CD4-positive, alpha-beta T cell treated with Interleukin-15 for 4 hours (primary cell): Measurements from ENCODE around the gene SRR.

Experiments
- DNase-seq: peaks from one replicate; pipeline ENCODE4 v3.0.0-alpha.2; 2020; ENCODE audit warnings: low spot score

The SRR gene

DNA sequence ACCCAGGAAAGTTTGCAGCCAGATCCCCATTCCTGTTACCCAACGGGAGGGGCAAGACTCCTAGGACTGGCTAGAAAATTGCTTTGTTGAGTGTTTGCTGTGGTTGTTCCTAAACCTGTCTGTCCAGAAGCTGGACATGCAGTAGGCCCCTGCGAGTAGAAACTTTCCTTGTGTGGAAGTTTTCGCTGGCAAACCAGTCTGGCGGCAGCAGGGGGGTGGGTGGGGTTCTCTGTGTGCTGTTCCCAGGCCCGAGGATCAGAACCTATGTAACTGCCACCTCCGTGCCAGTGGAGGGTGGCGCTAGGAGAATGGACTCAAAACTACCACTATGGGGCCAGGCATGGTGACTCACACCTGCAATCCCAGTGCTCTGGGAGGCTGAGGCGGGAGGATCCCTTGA is 42.7 kb downstream of the SRR start:
- no peak for DNase-seq

GRCh38 chr17:2347805-2348685 is 44.3 kb downstream of the SRR start:
- no peak for DNase-seq

DNA sequence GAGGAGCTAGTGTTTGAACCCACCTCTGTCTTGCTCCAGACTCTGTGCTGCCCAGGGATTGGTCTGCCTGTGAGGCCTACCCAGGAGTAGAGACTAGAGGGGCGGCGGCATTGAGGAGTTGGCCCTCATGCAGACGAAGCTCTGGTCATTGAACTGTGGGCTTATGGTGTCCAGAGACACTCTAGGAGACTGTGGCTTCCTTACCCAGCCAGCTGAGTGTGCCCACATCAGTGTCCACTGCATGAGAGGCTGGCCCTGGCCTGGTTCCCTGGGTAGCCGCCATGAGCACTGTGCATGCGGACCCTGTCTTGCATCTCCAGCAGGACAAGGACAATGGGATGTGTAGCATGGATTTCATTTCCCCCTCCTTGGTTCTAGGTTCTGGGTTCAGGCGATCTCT is 47.5 kb downstream of the SRR start:
- DNase-seq = no peak

DNA sequence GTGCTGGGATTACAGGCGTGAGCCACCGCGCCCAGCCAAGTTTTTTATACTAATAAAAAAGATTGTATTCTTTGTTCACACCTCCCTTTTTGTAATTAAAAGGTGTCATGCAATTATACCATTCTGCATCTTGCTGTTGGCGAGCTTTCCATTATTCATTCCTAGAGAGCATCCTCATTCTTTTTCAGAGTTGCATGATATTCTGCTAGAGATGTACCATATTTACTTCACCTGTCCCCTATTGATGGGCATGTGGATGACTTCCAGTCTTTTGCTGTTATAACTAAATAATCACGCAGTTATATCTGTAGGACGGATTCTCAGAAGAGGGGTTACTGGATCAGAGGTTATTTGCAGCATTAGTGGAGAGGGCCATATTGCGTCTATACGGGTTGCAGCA is 50.6 kb downstream of the SRR start:
- DNase-seq = no peak

DNA sequence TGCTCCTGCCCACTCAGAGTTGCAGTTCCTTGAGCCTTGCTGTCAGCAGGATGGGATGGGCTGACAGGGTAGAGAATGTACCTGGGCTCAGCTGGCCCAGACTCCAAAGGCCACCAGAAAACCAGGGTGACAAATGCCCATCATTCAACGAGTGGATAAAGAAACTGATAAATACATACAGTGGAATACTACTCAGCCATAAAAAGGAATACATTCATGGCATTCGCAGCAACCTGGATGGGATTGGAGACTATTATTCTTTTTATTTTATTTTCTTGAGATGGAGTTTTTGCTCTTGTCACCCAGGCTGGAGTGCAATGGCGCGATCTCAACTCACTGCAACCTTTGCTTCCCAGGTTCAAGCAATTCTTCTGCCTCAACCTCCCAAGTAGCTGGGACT is 53.5 kb downstream of the SRR start:
- DNase-seq = no peak

DNA sequence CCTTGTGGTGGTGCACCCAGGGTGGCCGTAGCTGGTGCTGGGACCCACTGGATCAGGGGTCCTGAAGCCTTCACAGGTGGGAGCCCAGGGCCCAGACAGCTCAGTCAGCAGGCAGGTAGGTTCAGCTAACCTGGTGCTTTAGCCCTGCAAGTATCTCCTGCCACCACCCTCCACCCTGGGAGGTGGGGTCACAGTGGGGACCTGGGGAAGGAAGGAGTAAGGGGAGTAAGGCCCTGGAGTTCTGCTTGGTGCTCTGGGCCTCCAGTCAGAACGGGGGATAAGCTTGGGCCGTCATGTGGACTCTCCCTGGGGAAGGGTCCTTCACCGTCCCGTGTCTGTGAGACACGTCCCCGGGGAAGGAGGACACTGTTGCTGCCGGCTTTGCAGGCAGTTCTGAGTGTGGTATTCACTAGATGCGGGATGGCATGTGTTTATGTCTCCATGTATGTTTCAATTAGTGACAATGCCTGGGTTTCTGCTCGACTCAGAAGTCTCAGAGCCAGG is 54.2 kb downstream of the SRR start:
- DNase-seq = no peak

- no peak for DNase-seq
Measured at GRCh38 chr17:2361010-2361760, 57.4 kb downstream of the SRR start.

- DNase-seq = no peak
Measured at GRCh38 chr17:2362016-2362415, 58.3 kb downstream of the SRR start.

DNA sequence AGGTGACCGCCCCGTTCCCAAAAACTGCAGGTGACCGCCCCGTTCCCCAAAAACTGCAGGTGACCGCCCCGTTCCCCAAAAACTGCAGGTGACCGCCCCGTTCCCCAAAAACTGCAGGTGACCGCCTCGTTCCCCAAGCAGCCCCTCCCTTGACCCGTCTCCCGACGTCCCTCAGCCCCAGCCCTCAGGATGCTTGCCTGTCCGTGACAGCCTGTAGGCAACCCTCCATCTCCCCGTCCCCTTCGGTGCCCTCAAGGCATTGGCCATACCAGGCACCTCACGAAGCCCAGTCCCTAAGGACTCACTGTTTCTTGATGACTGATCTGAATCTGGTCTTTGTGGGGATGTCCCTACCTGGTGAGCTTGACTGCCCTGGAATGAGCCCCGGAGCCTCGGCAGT is 58.7 kb downstream of the SRR start:
- no peak for DNase-seq

GRCh38 chr17:2362881-2363280 is 59.1 kb downstream of the SRR start:
- DNase-seq = no peak

- DNase-seq = no peak
Measured at GRCh38 chr17:2363318-2363717, 59.6 kb downstream of the SRR start.

GRCh38 chr17:2363851-2364762 is 60.4 kb downstream of the SRR start:
- no peak for DNase-seq

DNA sequence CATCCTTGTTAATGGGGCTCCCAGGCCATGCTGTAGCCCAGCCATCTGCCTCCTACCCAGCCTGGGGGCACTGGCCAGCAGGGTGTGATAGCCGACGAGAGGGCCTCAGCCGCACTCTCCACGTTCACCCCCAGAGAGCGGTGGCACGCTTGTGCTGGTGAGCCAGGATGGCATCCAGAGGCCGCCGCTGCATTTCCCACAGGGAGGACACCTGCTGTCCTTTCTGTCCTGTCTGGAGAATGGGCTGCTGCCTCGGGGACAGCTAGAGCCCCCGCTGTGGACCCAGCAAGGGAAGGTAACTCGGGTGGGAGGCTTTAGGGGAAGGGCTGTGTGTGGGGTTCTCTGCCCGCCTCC is 61.0 kb downstream of the SRR start:
- no peak for DNase-seq

- no peak for DNase-seq
Measured at GRCh38 chr17:2365132-2365531, 61.4 kb downstream of the SRR start.

DNA sequence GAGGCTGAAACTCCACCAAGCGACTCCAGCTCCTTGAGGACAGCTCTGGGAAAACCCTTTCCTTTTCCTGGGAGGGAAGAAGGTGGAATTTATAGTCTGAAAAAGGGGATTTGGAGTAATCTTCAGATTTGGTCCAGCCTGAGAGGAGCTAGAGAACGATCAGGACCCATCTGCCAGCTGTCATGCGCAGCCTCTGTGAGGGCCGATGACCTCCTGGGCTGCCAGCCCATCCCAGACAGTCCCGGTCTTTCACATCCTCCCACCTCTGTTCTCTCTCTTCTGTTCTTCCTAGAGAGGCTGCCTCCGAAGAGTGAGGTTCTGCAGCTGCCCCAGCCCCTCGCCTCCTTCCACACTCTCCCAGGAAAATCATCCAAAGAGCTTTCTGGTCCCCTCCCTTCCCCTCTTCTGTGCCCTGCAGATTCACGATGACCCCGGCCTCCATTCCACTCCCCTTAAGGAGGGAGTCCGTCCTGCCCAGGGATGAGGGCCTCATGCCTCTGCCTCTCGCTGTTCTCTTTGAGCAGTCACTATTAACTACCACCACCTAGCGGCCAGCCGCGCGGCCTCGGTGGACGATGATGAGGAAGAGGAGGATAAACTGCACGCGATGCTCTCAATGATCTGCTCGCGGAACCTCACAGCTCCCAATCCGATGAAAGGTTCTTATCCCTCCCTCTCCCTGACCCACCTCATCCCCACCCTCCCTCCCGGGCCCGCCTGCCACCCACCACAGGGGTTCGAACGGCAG is 63.2 kb downstream of the SRR start:
- DNase-seq = no peak

DNA sequence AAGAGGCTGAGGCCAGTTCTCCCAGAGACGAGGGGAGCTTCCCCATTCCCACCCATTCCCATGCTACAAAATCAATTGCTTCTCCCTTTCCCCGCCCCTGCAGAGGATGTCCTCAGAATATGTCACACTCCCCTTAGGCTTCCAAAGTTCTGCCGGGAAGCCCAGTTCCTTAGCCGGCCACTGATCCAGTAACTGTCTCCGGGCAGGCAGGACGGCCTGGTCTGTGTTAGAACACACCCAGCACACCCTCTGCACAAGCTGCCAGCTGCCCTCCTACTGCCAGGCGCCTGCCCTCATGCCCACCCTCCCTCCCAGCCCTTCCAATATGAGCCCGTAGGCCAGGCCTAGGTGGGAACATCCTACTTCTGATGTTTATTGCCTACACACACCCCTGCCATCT is 64.6 kb downstream of the SRR start:
- no peak for DNase-seq

GRCh38 chr17:2369039-2369438 is 65.3 kb downstream of the SRR start:
- no peak for DNase-seq

- no peak for DNase-seq
Measured at GRCh38 chr17:2369551-2370210, 65.9 kb downstream of the SRR start.

GRCh38 chr17:2370211-2370589 is 66.5 kb downstream of the SRR start:
- no peak for DNase-seq

DNA sequence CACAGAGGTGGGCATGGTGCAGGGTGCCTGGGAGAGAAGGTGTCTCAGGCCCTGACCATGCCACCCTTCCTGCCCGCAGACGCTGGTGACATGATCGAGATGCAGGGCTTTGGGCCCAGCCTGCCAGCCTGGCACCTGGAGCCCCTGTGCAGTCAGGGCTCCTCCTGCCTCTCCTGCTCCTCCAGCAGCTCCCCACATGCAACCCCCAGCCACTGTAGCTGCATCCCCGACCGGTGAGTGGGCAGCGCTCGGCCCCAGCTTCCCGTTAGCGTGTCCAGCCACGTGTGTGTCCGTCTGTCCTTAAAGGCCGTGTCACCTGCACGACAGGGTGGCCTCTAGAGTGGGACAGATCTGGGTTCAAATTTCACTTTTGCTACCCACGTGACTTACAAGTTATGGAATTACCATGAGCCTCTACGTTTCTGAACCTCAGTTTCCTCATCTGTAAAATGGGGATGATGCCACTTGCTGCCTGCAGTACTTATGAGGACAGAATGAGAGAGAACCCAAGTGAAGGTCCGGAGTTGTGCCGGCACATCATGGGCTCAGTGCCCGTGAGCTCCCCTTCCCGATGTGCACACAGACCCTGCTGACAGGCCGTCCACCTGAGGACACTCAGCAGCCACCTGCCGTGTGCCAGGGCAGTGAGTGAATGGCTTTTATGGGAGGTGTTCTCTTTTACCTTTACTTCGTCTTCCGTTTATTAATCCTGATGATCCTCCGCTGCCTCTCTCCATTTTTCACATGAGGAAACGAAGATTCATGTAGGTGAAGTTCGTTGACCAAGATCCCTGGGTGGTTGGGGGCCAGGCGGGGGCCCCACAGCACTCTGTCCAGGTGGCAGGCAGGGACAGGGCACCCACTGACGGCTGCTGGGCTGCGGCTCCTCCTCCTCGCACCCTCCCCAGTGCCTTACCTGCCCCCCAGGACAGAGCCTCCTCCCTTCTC is 67.7 kb downstream of the SRR start:
- DNase-seq = no peak
